H1 (cell line): ENCODE results near the gene HIVEP3. TPM values are rescaled to one million over a fixed set of nuclear protein-coding genes. Genes with fewer than 3 reads are reported as not detected.

Source experiments
- BCL11A ChIP-seq, 2 experiments: IDR thresholded peaks; one replicate each; pipeline ENCODE4 v1.6.1; 2011; ENCODE audit warnings: low read depth in 2 of 2, low read length in 2 of 2, mild to moderate bottlenecking in 2 of 2
- POU5F1 ChIP-seq: IDR thresholded peaks from 2 replicates; pipeline ENCODE4 v1.6.1; 2011; ENCODE audit warnings: low read depth, mild to moderate bottlenecking, low read length, moderate library complexity
- TBP ChIP-seq: IDR thresholded peaks from 2 replicates; pipeline ENCODE4 v1.6.1; 2011; ENCODE audit warnings: low read depth, low read length, improper control_type of control experiment
- polyA plus RNA-seq, 7 experiments: library from polyadenylated mRNA; depleted of rRNA in 3 of 7; stranded (reverse) in 5 of 7; unstranded in 2 of 7; fragments of >200 nt in 5 of 7; fragments of 200-250 nt in 2 of 7; gene quantifications; 1 replicate in 5 of 7; 2 replicates in 1 of 7; 4 replicates in 1 of 7; pipeline versions ENCODE4 v1.2.1 to v1.2.3, GENCODE V29; 2011 to 2013; ENCODE audit warnings: missing spikeins in 2 of 7, mixed read lengths in 2 of 7
- total RNA-seq: library from RNA; stranded (reverse); fragmentation: NEBNext Ultra II Directional; extraction: Animal tissue kit (Norgen Biotek cat#: 25700); gene quantifications from 2 replicates; pipeline ENCODE4 v1.2.1, GENCODE V29; 2021
- TF ChIP-seq, protein P1 (sequence below), 3 experiments: IDR thresholded peaks; 1 replicate in 2 of 3; 2 replicates in 1 of 3; pipeline versions ENCODE4 v1.5.1 to v1.6.1; 2011; ENCODE audit warnings: low read length in 3 of 3, mild to moderate bottlenecking in 3 of 3, inconsistent platforms in 2 of 3, low read depth in 1 of 3, moderate library complexity in 1 of 3; ENCODE audit not compliant: insufficient read depth in 1 of 3; ENCODE audit errors: control extremely low read depth in 1 of 3

The HIVEP3 gene
- total and polyA plus RNA-seq, 2 of the 8 experiments (the other 6 are each of a cell fraction or from before 2014, with no cell fraction given), result 0.24 to 0.69 TPM

DNA sequence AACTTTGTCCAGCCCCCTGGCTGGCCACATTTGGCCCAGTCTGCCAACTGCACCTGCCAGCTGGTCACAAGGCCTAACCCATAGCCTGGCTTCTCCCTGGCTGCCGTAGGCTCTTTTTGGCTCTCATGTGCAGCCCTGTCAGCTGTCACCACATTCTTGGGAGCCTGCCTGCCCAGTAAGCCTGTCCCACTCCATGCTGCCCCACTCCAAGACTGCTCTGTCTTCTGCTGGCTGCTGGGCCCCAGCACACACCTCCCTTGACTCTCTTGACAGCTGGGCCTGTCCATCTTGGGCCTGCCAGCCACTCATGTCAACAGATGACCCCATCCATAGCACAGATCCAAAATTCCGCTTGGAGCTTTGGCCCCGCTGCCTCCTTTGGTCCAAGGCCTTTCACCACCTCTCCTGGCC, 360.0 kb downstream of the HIVEP3 start (continued):
- TF ChIP-seq, protein P1, sequence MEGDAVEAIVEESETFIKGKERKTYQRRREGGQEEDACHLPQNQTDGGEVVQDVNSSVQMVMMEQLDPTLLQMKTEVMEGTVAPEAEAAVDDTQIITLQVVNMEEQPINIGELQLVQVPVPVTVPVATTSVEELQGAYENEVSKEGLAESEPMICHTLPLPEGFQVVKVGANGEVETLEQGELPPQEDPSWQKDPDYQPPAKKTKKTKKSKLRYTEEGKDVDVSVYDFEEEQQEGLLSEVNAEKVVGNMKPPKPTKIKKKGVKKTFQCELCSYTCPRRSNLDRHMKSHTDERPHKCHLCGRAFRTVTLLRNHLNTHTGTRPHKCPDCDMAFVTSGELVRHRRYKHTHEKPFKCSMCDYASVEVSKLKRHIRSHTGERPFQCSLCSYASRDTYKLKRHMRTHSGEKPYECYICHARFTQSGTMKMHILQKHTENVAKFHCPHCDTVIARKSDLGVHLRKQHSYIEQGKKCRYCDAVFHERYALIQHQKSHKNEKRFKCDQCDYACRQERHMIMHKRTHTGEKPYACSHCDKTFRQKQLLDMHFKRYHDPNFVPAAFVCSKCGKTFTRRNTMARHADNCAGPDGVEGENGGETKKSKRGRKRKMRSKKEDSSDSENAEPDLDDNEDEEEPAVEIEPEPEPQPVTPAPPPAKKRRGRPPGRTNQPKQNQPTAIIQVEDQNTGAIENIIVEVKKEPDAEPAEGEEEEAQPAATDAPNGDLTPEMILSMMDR (IDR thresholded peaks at IDR 0.05; ENCODE audit: control extremely low read depth in 1 of 3, insufficient read depth in 1 of 3, low read depth in 1 of 3, low read length in 3 of 3), result no peak
- no peak for TF ChIP-seq POU5F1
- TF ChIP-seq BCL11A (IDR thresholded peaks at IDR 0.05; ENCODE audit: low read depth in 2 of 2, low read length in 2 of 2), result no peak
- TF ChIP-seq TBP, result no peak
